Caco-2 (cell line): Measurements from ENCODE around the gene KIF6. TPM values are rescaled to one million over a fixed set of nuclear protein-coding genes. Genes with fewer than 3 reads are reported as not detected.

Source experiments
- BruUV-seq: library from RNA; stranded (reverse); fragments of 400-500 nt; replicated peaks from 2 replicates; lab custom pipeline; 2021; lab: Mats Ljungman, UMichigan
- CTCF ChIA-PET: fragments of 300-600 bp; sonication (Branson Sonifier 250); formaldehyde crosslinking; loops from one replicate; lab custom pipeline; 2022; ENCODE audit warnings: antibody characterized with exemption; lab: Charles Lee
- POLR2A ChIA-PET: fragments of 300-600 bp; sonication (Branson Sonifier 250); formaldehyde crosslinking; loops from one replicate; lab custom pipeline; 2022; ENCODE audit warnings: antibody characterized with exemption; lab: Charles Lee
- DNase-seq, 2 experiments: peaks; one replicate each; pipeline versions ENCODE4 v3.0.0 to v3.0.0-alpha.2; 2020 to 2022
- H3K27me3 ChIP-seq: replicated peaks from 2 replicates; pipeline ENCODE4 v1.6.0; 2011; ENCODE audit warnings: low read length; ENCODE audit not compliant: control insufficient read depth, insufficient read depth
- H3K36me3 ChIP-seq: 2 replicates; pipeline ENCODE4 v1.5.1; 2011; ENCODE audit warnings: low read length; ENCODE audit not compliant: control insufficient read depth, insufficient read depth
- H3K4me1 ChIP-seq: fragments of 250-450 bp; sonication (Bioruptor Pico); 2 replicates; pipeline ENCODE4 v1.5.1; 2020; ENCODE audit warnings: mild to moderate bottlenecking
- H3K4me3 ChIP-seq: 2 replicates; pipeline ENCODE4 v1.5.1; 2011; ENCODE audit warnings: low read depth, mild to moderate bottlenecking, control low read depth, low read length
- H3K9me3 ChIP-seq: fragments of 250-450 bp; sonication (Bioruptor Pico); 2 replicates; pipeline ENCODE4 v1.5.1; 2020; ENCODE audit warnings: mild to moderate bottlenecking, moderate library complexity
- H3K27ac Mint-ChIP-seq: one replicate; pipeline ENCODE4 v1.8.0; 2022; ENCODE audit warnings: mixed read lengths; ENCODE audit not compliant: unreplicated experiment
- H3K27me3 Mint-ChIP-seq: one replicate; pipeline ENCODE4 v1.8.0; 2022; ENCODE audit warnings: mixed read lengths; ENCODE audit not compliant: insufficient read depth, unreplicated experiment
- H3K36me3 Mint-ChIP-seq: one replicate; pipeline ENCODE4 v1.8.0; 2022; ENCODE audit warnings: mild to moderate bottlenecking, mixed read lengths; ENCODE audit not compliant: insufficient read depth, unreplicated experiment
- H3K4me1 Mint-ChIP-seq: one replicate; pipeline ENCODE4 v1.8.0; 2022; ENCODE audit warnings: low read depth, mixed read lengths; ENCODE audit not compliant: unreplicated experiment
- H3K4me3 Mint-ChIP-seq: one replicate; pipeline ENCODE4 v1.8.0; 2022; ENCODE audit warnings: mild to moderate bottlenecking, moderate library complexity, mixed read lengths; ENCODE audit not compliant: unreplicated experiment
- H3K9me3 Mint-ChIP-seq: one replicate; pipeline ENCODE4 v1.8.0; 2022; ENCODE audit warnings: mixed read lengths; ENCODE audit not compliant: unreplicated experiment
- CTCF ChIP-seq, 2 experiments: fragments of 200-600 bp in 1 of 2; IDR thresholded peaks; 1 replicate in 1 of 2; 2 replicates in 1 of 2; pipeline versions ENCODE4 v1.5.1 to v1.8.0; 2011 to 2022; ENCODE audit warnings: antibody characterized with exemption in 1 of 2, control low read depth in 1 of 2, inconsistent platforms in 1 of 2, low read depth in 1 of 2, low read length in 1 of 2, mild to moderate bottlenecking in 1 of 2, moderate library complexity in 1 of 2; ENCODE audit not compliant: insufficient read depth in 1 of 2, severe bottlenecking in 1 of 2, unreplicated experiment in 1 of 2
- intact Hi-C: fragments of 100-400 bp; cut with micrococcal nuclease; formaldehyde crosslinking; loops from one replicate; pipeline ENCODE4 v1.10.0; 2022; ENCODE audit not compliant: unreplicated experiment
- total RNA-seq: library from RNA; stranded (reverse); gene quantifications from 2 replicates; pipeline ENCODE4 v1.2.3, GENCODE V29; 2022

KIF6 gene
- total RNA-seq, 1 experiment from 2014 or later: not detected

GRCh38 chr6:39617026-39617425, 108.2 kb downstream of the KIF6 start:
- Mint-ChIP-seq H3K4me1 (no peaks in the 10 kb centered on the region), H3K27me3 (peaks cover 14% of the 10 kb centered on the region), H3K27ac (no peak overlapping the region), H3K4me3 (no peak overlapping the region), H3K9me3 (no peaks in the 10 kb centered on the region), H3K36me3 (no peaks in the 10 kb centered on the region)
- no peak for TF ChIP-seq CTCF (IDR thresholded peaks at IDR 0.05; ENCODE audit: insufficient read depth in 1 of 2, low read depth in 1 of 2, low read length in 1 of 2, severe bottlenecking in 1 of 2, unreplicated experiment in 1 of 2)
- Histone ChIP-seq H3K9me3 (no peaks in the 10 kb centered on the region), H3K4me1 (no peaks in the 10 kb centered on the region), H3K27me3 (no peaks in the 10 kb centered on the region), H3K4me3 (no peak overlapping the region), H3K36me3 (no peaks in the 10 kb centered on the region)
- no peak for DNase-seq
- ChIA-PET CTCF (no interaction called here), POLR2A (no interaction called here)
- intact Hi-C loops: no loop called here
- BruUV-seq: no TSS peak

- no peak overlapping the region for H3K4me3 Mint-ChIP-seq
- no peaks in the 10 kb centered on the region for H3K36me3 ChIP-seq
- no peak overlapping the region for H3K27ac Mint-ChIP-seq
- H3K27me3 ChIP-seq: no peaks in the 10 kb centered on the region
- intact Hi-C loops: no loop called here
- H3K27me3 Mint-ChIP-seq: peaks cover 14% of the 10 kb centered on the region
- H3K4me1 Mint-ChIP-seq: no peaks in the 10 kb centered on the region
- POLR2A ChIA-PET: no interaction called here
- BruUV-seq: no TSS peak
- no peaks in the 10 kb centered on the region for H3K9me3 ChIP-seq
- no peak for DNase-seq
- H3K9me3 Mint-ChIP-seq: no peaks in the 10 kb centered on the region
- no peak for TF ChIP-seq CTCF (IDR thresholded peaks at IDR 0.05; ENCODE audit: insufficient read depth in 1 of 2, low read depth in 1 of 2, low read length in 1 of 2, severe bottlenecking in 1 of 2, unreplicated experiment in 1 of 2)
- no peaks in the 10 kb centered on the region for H3K4me1 ChIP-seq
- CTCF ChIA-PET: no interaction called here
- H3K4me3 ChIP-seq: no peak overlapping the region
- no peaks in the 10 kb centered on the region for H3K36me3 Mint-ChIP-seq
Observed at GRCh38 chr6:39615622-39616021, 109.6 kb downstream of the KIF6 start.

- no peaks in the 10 kb centered on the region for H3K36me3 Mint-ChIP-seq
Observed at GRCh38 chr6:39614393-39614950, 110.7 kb downstream of the KIF6 start.

More at GRCh38 chr6:39614393-39614950, 110.7 kb downstream of the KIF6 start:
- no peaks in the 10 kb centered on the region for H3K9me3 Mint-ChIP-seq
- peaks cover 15% of the 10 kb centered on the region for H3K27me3 Mint-ChIP-seq
- H3K27me3 ChIP-seq: no peaks in the 10 kb centered on the region
- no peaks in the 10 kb centered on the region for H3K4me1 ChIP-seq
- no peaks in the 10 kb centered on the region for H3K4me1 Mint-ChIP-seq
- POLR2A ChIA-PET: no interaction called here
- no peak overlapping the region for H3K27ac Mint-ChIP-seq
- CTCF ChIA-PET: no interaction called here
- intact Hi-C loops: no loop called here
- no peaks in the 10 kb centered on the region for H3K9me3 ChIP-seq
- H3K4me3 Mint-ChIP-seq: no peak overlapping the region
- no peaks in the 10 kb centered on the region for H3K36me3 ChIP-seq
- DNase-seq: no peak
- no TSS peak for BruUV-seq
- no peak overlapping the region for H3K4me3 ChIP-seq
- no peak for TF ChIP-seq CTCF (IDR thresholded peaks at IDR 0.05; ENCODE audit: insufficient read depth in 1 of 2, low read depth in 1 of 2, low read length in 1 of 2, severe bottlenecking in 1 of 2, unreplicated experiment in 1 of 2)
